IPS-15b (cell line): ENCODE results near the gene EIF4G3.
"Not testable (repeated sequence)": the region's sequence is repeated elsewhere in the genome, so short reads cannot be mapped to it uniquely, and the experiment has no call there.

Source experiments
- H3K27me3 ChIP-seq: one replicate; pipeline ENCODE4 v1.6.1; 2013; ENCODE audit warnings: low read length; ENCODE audit not compliant: control insufficient read depth, insufficient read depth
- H3K36me3 ChIP-seq: one replicate; pipeline ENCODE4 v1.6.1; 2013; ENCODE audit warnings: low read length; ENCODE audit not compliant: control insufficient read depth, insufficient read depth
- H3K4me1 ChIP-seq: one replicate; pipeline ENCODE4 v1.6.1; 2013; ENCODE audit warnings: mild to moderate bottlenecking, low read length; ENCODE audit not compliant: control insufficient read depth, insufficient read depth
- H3K4me3 ChIP-seq: one replicate; pipeline ENCODE4 v1.5.1; 2013; ENCODE audit warnings: low read depth, low read length
- H3K9ac ChIP-seq: one replicate; pipeline ENCODE4 v1.6.1; 2013; ENCODE audit warnings: low read depth, mild to moderate bottlenecking, low read length
- H3K9me3 ChIP-seq: one replicate; pipeline ENCODE4 v1.6.1; 2013; ENCODE audit warnings: mild to moderate bottlenecking, low read length; ENCODE audit not compliant: control insufficient read depth, insufficient read depth

Gene EIF4G3

GRCh38 chr1:21072721-21073120 lies 104.0 kb downstream of the EIF4G3 start:
- Histone ChIP-seq H3K9me3 (no peaks in the 10 kb centered on the region), H3K36me3 (no peaks in the 10 kb centered on the region)

GRCh38 chr1:21069549-21069948 lies 107.1 kb downstream of the EIF4G3 start:
- no peaks in the 10 kb centered on the region for H3K27me3 ChIP-seq
- H3K4me1 ChIP-seq = no peaks in the 10 kb centered on the region
- no peaks in the 10 kb centered on the region for H3K36me3 ChIP-seq
- no peak overlapping the region for H3K9ac ChIP-seq
- no peak overlapping the region for H3K4me3 ChIP-seq
- H3K9me3 ChIP-seq = no peaks in the 10 kb centered on the region

More at GRCh38 chr1:21072721-21073120, 104.0 kb downstream of the EIF4G3 start:
- H3K4me1 ChIP-seq = no peaks in the 10 kb centered on the region
- no peak overlapping the region for H3K9ac ChIP-seq
- no peaks in the 10 kb centered on the region for H3K27me3 ChIP-seq
- H3K4me3 ChIP-seq = no peak overlapping the region

- Histone ChIP-seq H3K4me1 (no peaks in the 10 kb centered on the region), H3K9me3 (no peaks in the 10 kb centered on the region), H3K4me3 (no peak overlapping the region), H3K27me3 (no peaks in the 10 kb centered on the region), H3K36me3 (no peaks in the 10 kb centered on the region), H3K9ac (no peak overlapping the region)
Measured at GRCh38 chr1:21068937-21069336, 107.8 kb downstream of the EIF4G3 start.

GRCh38 chr1:21067551-21068227 lies 109.0 kb downstream of the EIF4G3 start:
- Histone ChIP-seq H3K27me3 (no peaks in the 10 kb centered on the region), H3K4me1 (no peaks in the 10 kb centered on the region), H3K36me3 (no peaks in the 10 kb centered on the region), H3K9me3 (no peaks in the 10 kb centered on the region), H3K4me3 (no peak overlapping the region), H3K9ac (no peak overlapping the region)

- Histone ChIP-seq H3K27me3 (no peaks in the 10 kb centered on the region), H3K9ac (no peak overlapping the region), H3K36me3 (no peaks in the 10 kb centered on the region), H3K4me3 (no peak overlapping the region), H3K4me1 (no peaks in the 10 kb centered on the region), H3K9me3 (no peaks in the 10 kb centered on the region)
Measured at GRCh38 chr1:21066356-21067012, 110.2 kb downstream of the EIF4G3 start.

- H3K4me1 ChIP-seq = no peaks in the 10 kb centered on the region
- no peaks in the 10 kb centered on the region for H3K27me3 ChIP-seq
- no peaks in the 10 kb centered on the region for H3K36me3 ChIP-seq
- H3K4me3 ChIP-seq = no peak overlapping the region
- H3K9me3 ChIP-seq = no peaks in the 10 kb centered on the region
- H3K9ac ChIP-seq = no peak overlapping the region
Measured at GRCh38 chr1:21065851-21066250, 110.8 kb downstream of the EIF4G3 start.

GRCh38 chr1:21064057-21064456 lies 112.6 kb downstream of the EIF4G3 start:
- Histone ChIP-seq H3K4me1 (no peaks in the 10 kb centered on the region), H3K9ac (no peak overlapping the region), H3K4me3 (no peak overlapping the region), H3K27me3 (no peaks in the 10 kb centered on the region), H3K9me3 (no peaks in the 10 kb centered on the region), H3K36me3 (no peaks in the 10 kb centered on the region)

GRCh38 chr1:21060523-21060922 lies 116.2 kb downstream of the EIF4G3 start:
- no peaks in the 10 kb centered on the region for H3K27me3 ChIP-seq
- no peaks in the 10 kb centered on the region for H3K36me3 ChIP-seq
- H3K4me3 ChIP-seq = no peak overlapping the region
- H3K9ac ChIP-seq = no peak overlapping the region
- H3K4me1 ChIP-seq = no peaks in the 10 kb centered on the region
- H3K9me3 ChIP-seq = no peaks in the 10 kb centered on the region

GRCh38 chr1:21059021-21059420 lies 117.7 kb downstream of the EIF4G3 start:
- no peaks in the 10 kb centered on the region for H3K27me3 ChIP-seq
- H3K4me3 ChIP-seq = no peak overlapping the region
- H3K4me1 ChIP-seq = no peaks in the 10 kb centered on the region
- no peaks in the 10 kb centered on the region for H3K36me3 ChIP-seq
- H3K9me3 ChIP-seq = no peaks in the 10 kb centered on the region
- H3K9ac ChIP-seq = no peak overlapping the region

- Histone ChIP-seq H3K9ac (no peak overlapping the region), H3K27me3 (no peaks in the 10 kb centered on the region), H3K9me3 (no peaks in the 10 kb centered on the region), H3K4me3 (no peak overlapping the region), H3K36me3 (no peaks in the 10 kb centered on the region), H3K4me1 (no peaks in the 10 kb centered on the region)
Measured at GRCh38 chr1:21058035-21058793, 118.5 kb downstream of the EIF4G3 start.

GRCh38 chr1:21053189-21053928 lies 123.3 kb downstream of the EIF4G3 start:
- not testable (repeated sequence) for H3K4me1 ChIP-seq, H3K4me3 ChIP-seq, H3K36me3 ChIP-seq, H3K9me3 ChIP-seq, H3K9ac ChIP-seq, H3K27me3 ChIP-seq
